Thoracic aorta (tissue), 2 donors: ENCODE results near the gene SLC52A1. TPM values are rescaled to one million over a fixed set of nuclear protein-coding genes. Genes with fewer than 3 reads are reported as not detected.

Experiments used
- ATAC-seq: fragments of 150-250 bp; one replicate; pipeline ENCODE4 v1.8.0; 2017; ENCODE audit warnings: low read depth; ENCODE audit not compliant: insufficient number of reproducible peaks, low FRiP score
- DNase-seq: peaks from one replicate; pipeline ENCODE4 v3.0.0-alpha.2; 2020; ENCODE audit warnings: low spot score
- H3K27ac ChIP-seq, 2 donors: fragments of 200-600 bp; sonication (generic); 1 replicate in 1 of 2; 2 replicates in 1 of 2; pipeline ENCODE4 v1.5.1; 2016; ENCODE audit warnings: mild to moderate bottlenecking in 2 of 2, moderate library complexity in 2 of 2
- H3K27me3 ChIP-seq: fragments of 200-600 bp; sonication (generic); replicated peaks from 2 replicates; pipeline ENCODE4 v1.6.0; 2016; ENCODE audit warnings: mild to moderate bottlenecking; ENCODE audit not compliant: insufficient read depth
- H3K36me3 ChIP-seq: fragments of 200-600 bp; sonication (generic); one replicate; pipeline ENCODE4 v1.5.1; 2016
- H3K4me1 ChIP-seq, 2 donors: fragments of 200-600 bp; sonication (generic); 1 replicate in 1 of 2; 2 replicates in 1 of 2; pipeline versions ENCODE4 v1.5.1 to v1.6.0; 2016; ENCODE audit warnings: low read depth in 2 of 2, mild to moderate bottlenecking in 1 of 2; ENCODE audit not compliant: control insufficient read depth in 1 of 2
- H3K4me3 ChIP-seq: fragments of 200-600 bp; sonication (generic); 2 replicates; pipeline ENCODE4 v1.5.1; 2016; ENCODE audit warnings: mild to moderate bottlenecking
- H3K9me3 ChIP-seq: fragments of 200-600 bp; sonication (generic); 2 replicates; pipeline ENCODE4 v1.5.1; 2016
- CTCF ChIP-seq: fragments of 200-600 bp; sonication (generic); IDR thresholded peaks from one replicate; pipeline ENCODE4 v1.5.1; 2019; ENCODE audit warnings: antibody characterized with exemption
- total RNA-seq, 2 donors: library from RNA; depleted of rRNA; stranded (reverse); fragments of >200 nt; gene quantifications; one replicate each; pipeline versions ENCODE4 v1.1.0 to v1.2.3, GENCODE V29; 2016

The SLC52A1 gene
- total RNA-seq, 2 donors from 2014 or later, result not detected

DNA sequence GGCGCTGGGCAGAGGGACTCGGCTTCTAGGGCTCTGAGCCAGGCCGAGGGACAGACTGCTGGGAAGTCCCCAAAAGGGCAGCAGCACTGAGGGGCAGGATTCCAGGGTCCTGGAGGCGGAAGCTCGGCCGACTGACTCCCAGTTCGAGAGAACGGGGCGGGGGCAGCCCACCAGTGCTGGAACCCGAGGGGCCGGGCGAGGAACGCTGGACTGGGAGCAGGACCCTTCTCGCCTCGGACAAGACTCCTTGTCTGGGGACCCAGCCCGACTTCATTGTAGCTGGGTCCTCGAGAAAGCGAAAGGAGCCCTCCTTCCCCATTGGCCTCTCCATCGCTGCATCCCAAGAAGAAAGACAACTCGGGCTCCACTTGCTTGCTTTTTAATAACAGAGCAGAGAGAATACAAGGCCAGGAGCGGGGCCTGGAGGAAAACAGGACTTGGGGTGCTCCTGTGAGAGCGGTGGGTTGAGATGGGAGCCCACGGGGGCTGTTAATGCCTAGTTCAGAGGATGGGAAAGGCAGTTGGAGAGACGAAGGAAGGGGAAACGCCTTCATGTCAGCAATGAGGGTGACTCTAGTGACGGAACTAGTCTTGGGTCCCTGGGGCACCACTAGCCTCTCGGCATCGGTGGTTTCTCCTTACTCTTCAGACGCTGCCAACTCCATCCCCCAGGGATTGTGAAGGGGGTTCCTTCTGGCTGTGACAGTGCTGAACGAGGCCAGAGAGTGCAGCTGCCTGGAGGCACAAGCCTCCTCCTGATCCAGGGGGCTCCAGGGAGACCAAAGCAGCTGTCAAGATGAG lies 47.3 kb downstream of the SLC52A1 start:
- no peaks in the 10 kb centered on the region for H3K36me3 ChIP-seq
- H3K4me1 ChIP-seq, result peaks cover 10 to 30% of the 10 kb centered on the region in 2 donors
- no peak for TF ChIP-seq CTCF
- H3K27me3 ChIP-seq, result no peaks in the 10 kb centered on the region
- no peaks in the 10 kb centered on the region for H3K9me3 ChIP-seq
- ATAC-seq, result no peak
- no peak for DNase-seq
- H3K4me3 ChIP-seq, result peak overlapping the region; percentile 82
- peak overlapping the region; percentile 89 to 91 for H3K27ac ChIP-seq

DNA sequence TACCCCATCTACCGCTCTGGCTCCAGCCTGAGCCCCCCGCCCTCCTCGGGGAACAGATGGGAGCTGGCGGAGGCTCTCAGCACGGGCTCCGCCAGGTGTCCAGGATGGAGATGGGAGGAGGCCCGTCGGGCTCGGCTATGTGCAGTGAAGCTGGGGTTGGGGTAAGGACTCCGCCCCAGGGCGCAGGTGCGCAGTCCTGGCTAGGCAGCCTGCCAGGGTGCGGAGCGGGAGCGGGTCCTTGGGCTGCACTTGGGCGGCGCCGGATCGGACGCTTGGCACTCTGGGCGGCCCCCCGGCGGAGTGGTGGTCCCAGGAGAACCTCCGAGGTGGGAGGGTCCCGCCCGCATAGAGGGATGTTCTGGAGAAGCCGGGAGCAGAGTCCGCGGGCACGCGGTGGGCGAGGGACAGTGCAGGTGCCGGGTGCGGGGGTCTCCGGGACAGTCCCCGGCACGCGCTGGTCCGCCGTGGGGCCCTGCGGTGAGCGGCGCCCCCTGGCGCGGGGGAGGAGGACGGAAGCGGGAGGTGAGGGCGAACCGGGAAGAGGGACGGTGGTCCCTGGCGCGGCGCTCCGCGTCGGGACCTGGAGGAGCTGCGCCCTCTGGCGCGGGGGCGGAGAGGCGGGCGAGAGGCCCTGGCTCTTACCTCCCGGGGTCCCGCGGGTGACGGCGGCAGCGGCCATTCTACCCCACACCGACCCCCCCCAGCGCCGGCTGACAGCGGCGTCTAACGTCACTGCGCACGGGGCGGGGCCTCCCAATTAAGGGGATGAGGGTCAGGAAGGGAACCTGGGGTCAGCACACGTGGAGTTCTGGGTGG lies 48.1 kb downstream of the SLC52A1 start, which contains the start of gene CAMTA2:
Gene CAMTA2, minus strand, starts transcription at position 725 of the 816 bp plus-strand sequence. CDS start 1,453 bp downstream, outside the sequence.
- Histone ChIP-seq H3K4me3 (peak within 1 kb of the TSS; percentile 82), H3K4me1 (peaks cover 10 to 30% of the 10 kb centered on the region in 2 donors), H3K36me3 (peaks cover 6% of the 10 kb centered on the region), H3K27me3 (no peaks in the 10 kb centered on the region), H3K9me3 (no peaks in the 10 kb centered on the region), H3K27ac (peak within 1 kb of the TSS; percentile 89 to 91)
- ATAC-seq (peak; percentile 64), DNase-seq (peak; percentile 75)
- TF ChIP-seq CTCF, result peak; percentile 66

DNA sequence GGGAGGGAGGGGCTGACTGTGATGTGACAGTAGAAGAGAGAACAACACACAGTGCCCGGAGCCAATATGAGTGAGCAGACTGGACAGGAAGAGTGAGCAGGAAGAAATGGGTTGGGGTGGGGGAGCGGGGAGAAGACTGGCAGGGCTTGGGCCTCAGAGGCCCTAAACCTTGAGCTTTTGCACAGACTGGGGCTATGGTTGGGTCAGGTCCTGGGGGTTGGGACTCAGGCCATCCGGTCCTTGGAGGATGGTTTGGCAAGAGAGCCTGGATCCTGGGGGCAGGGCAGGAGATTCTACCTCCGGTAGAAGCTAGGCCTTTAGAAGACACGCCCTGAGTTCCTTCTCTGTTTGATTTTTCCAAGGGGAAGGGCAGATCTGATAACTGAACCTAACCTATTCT lies 48.8 kb downstream of the SLC52A1 start:
- no peak for TF ChIP-seq CTCF
- ATAC-seq (peak; percentile 3), DNase-seq (no peak)
- Histone ChIP-seq H3K4me1 (peaks cover 10 to 30% of the 10 kb centered on the region in 2 donors), H3K27me3 (no peaks in the 10 kb centered on the region), H3K9me3 (no peaks in the 10 kb centered on the region), H3K27ac (peak overlapping the region; percentile 89 to 91), H3K36me3 (peaks cover 8% of the 10 kb centered on the region), H3K4me3 (peak overlapping the region; percentile 82)

Other genes starting within 250 kb of the SLC52A1 start
- gene VMO1, start 249.1 kb downstream of the SLC52A1 start, total RNA-seq, result 1 to 10 TPM; 5.9 to 8.3 TPM
- not detected for gene GLTPD2, start 246.5 kb downstream of the SLC52A1 start, total RNA-seq
- 100 to 1,000 TPM in 1 of 2 donors, 10 to 100 TPM in 1; 70.0 to 160 TPM for gene PSMB6, start 239.3 kb downstream of the SLC52A1 start, total RNA-seq
- 10 to 100 TPM; 38.3 to 75.3 TPM for gene PLD2, start 228.3 kb downstream of the SLC52A1 start, total RNA-seq
- gene MINK1, start 202.1 kb downstream of the SLC52A1 start, total RNA-seq, result 10 to 100 TPM; 44.0 to 45.0 TPM
- gene C17orf107, start 135.9 kb downstream of the SLC52A1 start, total RNA-seq, result 1 to 10 TPM; 1.9 to 5.6 TPM
- gene CHRNE, start 132.3 kb downstream of the SLC52A1 start, total RNA-seq, result 1 to 10 TPM in 1 of 2 donors, not detected in 1; 4.1 TPM
- gene GP1BA, start 103.1 kb downstream of the SLC52A1 start, total RNA-seq, result not detected
- 10 to 100 TPM; 27.0 to 39.7 TPM for gene SLC25A11, start 95.4 kb downstream of the SLC52A1 start, total RNA-seq
- 10 to 100 TPM; 32.4 to 38.3 TPM for gene RNF167, start 95.2 kb downstream of the SLC52A1 start, total RNA-seq
- 1,000 to 10,000 TPM in 1 of 2 donors, 100 to 1,000 TPM in 1; 806 to 1,230 TPM for gene PFN1, start 86.9 kb downstream of the SLC52A1 start, total RNA-seq
- 1 to 10 TPM; 2.5 to 2.7 TPM for gene ENO3, start 84.3 kb downstream of the SLC52A1 start, total RNA-seq
- 10 to 100 TPM; 32.3 to 43.1 TPM for gene SPAG7, start 67.6 kb downstream of the SLC52A1 start, total RNA-seq
- 10 to 100 TPM; 31.3 to 34.0 TPM for gene CAMTA2, start 47.8 kb downstream of the SLC52A1 start, total RNA-seq
- 1 to 10 TPM in 1 of 2 donors, not detected in 1; 1.2 TPM for gene INCA1, start 37.9 kb downstream of the SLC52A1 start, total RNA-seq
- gene KIF1C, start 37.5 kb downstream of the SLC52A1 start, total RNA-seq, result 100 to 1,000 TPM; 113 to 152 TPM
- gene ZFP3, start 43.0 kb upstream of the SLC52A1 start, total RNA-seq, result 1 to 10 TPM; 3.2 to 6.6 TPM
- 1 to 10 TPM; 6.7 to 7.2 TPM for gene ZNF232, start 76.5 kb upstream of the SLC52A1 start, total RNA-seq
- gene USP6, start 80.6 kb upstream of the SLC52A1 start, total RNA-seq, result 1 to 10 TPM in 1 of 2 donors, not detected in 1; 2.0 TPM
- 10 to 100 TPM in 1 of 2 donors, 1 to 10 TPM in 1; 8.4 to 15.8 TPM for gene ZNF594, start 156.4 kb upstream of the SLC52A1 start, total RNA-seq
- 10 to 100 TPM; 13.4 to 14.9 TPM for gene SCIMP, start 199.4 kb upstream of the SLC52A1 start, total RNA-seq
- gene RABEP1, start 246.9 kb upstream of the SLC52A1 start, total RNA-seq, result 10 to 100 TPM; 36.4 to 47.0 TPM